Subcutaneous abdominal adipose tissue (tissue), 5 donors: ENCODE data around the gene LOXL3.
"Not testable (repeated sequence)": the region's sequence is repeated elsewhere in the genome, so short reads cannot be mapped to it uniquely, and the experiment has no call there.

Experiments used
- H3K27ac ChIP-seq: one replicate; pipeline ENCODE4 v1.7.0; 2013; ENCODE audit warnings: low read depth, mild to moderate bottlenecking, inconsistent platforms, low read length, moderate library complexity
- H3K27me3 ChIP-seq, 5 donors: one replicate each; pipeline ENCODE4 v1.7.0; 2013; ENCODE audit warnings: low read length in 5 of 5, inconsistent platforms in 1 of 5; ENCODE audit not compliant: control insufficient read depth in 5 of 5, insufficient read depth in 4 of 5
- H3K36me3 ChIP-seq, 5 donors: one replicate each; pipeline ENCODE4 v1.7.0; 2013; ENCODE audit warnings: low read length in 5 of 5; ENCODE audit not compliant: control insufficient read depth in 5 of 5, insufficient read depth in 5 of 5
- H3K4me1 ChIP-seq, 5 donors: one replicate each; pipeline ENCODE4 v1.7.0; 2013; ENCODE audit warnings: low read length in 5 of 5, mild to moderate bottlenecking in 3 of 5, moderate library complexity in 1 of 5; ENCODE audit not compliant: control insufficient read depth in 5 of 5, insufficient read depth in 5 of 5
- H3K4me3 ChIP-seq, 5 donors: one replicate each; pipeline ENCODE4 v1.7.0; 2013; ENCODE audit warnings: low read length in 5 of 5, low read depth in 1 of 5
- H3K9ac ChIP-seq, 5 donors: one replicate each; pipeline ENCODE4 v1.7.0; 2013; ENCODE audit warnings: low read length in 5 of 5, mild to moderate bottlenecking in 4 of 5, moderate library complexity in 3 of 5
- H3K9me3 ChIP-seq, 5 donors: one replicate each; pipeline ENCODE4 v1.7.0; 2013; ENCODE audit warnings: low read length in 5 of 5; ENCODE audit not compliant: control insufficient read depth in 5 of 5
- donor health status: healthy.
- donor health status: healthy.
- donor health status: healthy.
- donor health status: healthy.
- donor health status: healthy.

Gene LOXL3

GRCh38 chr2:74493546-74493945, 60.2 kb downstream of the LOXL3 start:
- H3K4me1 ChIP-seq, result peaks cover 0 to 14% (median 11%) of the 10 kb centered on the region in 5 donors
- no peak overlapping the region for H3K9ac ChIP-seq
- H3K36me3 ChIP-seq, result peaks cover 5 to 57% (median 46%) of the 10 kb centered on the region in 5 donors
- H3K4me3 ChIP-seq, result no peak overlapping the region
- H3K9me3 ChIP-seq, result no peaks in the 10 kb centered on the region
- H3K27ac ChIP-seq, result no peak overlapping the region
- peaks cover 13 to 17% (median 15%) of the 10 kb centered on the region in 5 donors for H3K27me3 ChIP-seq

DNA sequence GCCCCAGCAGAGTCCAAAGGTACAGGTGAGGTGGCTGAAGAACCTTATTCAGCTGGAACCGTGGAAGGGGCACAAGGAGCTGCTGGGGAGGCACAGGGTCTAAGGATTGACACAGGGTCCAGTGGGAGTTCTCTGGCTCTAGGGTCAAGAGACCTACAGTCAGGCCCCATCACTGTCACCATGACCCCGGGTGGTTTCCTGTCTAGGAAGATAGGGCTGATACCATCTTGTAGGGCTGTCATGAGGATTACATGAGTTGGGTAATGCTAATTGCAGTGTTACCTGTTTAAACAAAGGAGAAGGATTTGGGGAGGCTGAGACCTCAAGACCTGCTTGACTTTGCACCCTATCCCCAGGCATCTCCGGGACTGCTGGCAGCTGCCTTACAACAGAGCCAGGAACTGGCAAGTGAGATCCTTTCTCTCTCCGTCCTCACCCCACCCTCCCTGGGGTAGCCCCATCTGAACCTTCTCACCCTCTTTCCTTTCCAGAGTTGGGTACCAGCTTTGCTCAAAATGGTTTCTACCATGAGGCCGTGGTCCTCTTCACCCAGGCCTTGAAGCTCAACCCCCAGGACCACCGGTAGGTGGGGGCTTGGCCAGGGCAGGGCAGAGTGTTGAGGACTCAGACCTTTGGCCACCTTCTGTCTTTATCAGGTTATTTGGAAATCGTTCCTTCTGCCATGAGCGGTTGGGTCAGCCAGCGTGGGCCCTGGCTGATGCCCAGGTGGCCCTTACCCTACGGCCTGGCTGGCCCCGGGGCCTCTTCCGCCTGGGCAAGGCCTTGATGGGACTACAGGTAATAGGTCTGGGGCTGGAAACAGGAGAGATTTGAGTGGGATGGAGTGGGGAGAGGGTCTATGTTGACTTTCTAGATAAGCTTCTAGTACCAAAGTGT, 61.8 kb downstream of the LOXL3 start:
- Histone ChIP-seq H3K36me3 (peaks cover 5 to 68% (median 49%) of the 10 kb centered on the region in 5 donors), H3K27ac (no peak overlapping the region), H3K4me3 (no peak overlapping the region), H3K9me3 (no peaks in the 10 kb centered on the region), H3K27me3 (peaks cover 0 to 3% (median 0%) of the 10 kb centered on the region in 5 donors), H3K9ac (no peak overlapping the region), H3K4me1 (no peaks in the 10 kb centered on the region)

DNA sequence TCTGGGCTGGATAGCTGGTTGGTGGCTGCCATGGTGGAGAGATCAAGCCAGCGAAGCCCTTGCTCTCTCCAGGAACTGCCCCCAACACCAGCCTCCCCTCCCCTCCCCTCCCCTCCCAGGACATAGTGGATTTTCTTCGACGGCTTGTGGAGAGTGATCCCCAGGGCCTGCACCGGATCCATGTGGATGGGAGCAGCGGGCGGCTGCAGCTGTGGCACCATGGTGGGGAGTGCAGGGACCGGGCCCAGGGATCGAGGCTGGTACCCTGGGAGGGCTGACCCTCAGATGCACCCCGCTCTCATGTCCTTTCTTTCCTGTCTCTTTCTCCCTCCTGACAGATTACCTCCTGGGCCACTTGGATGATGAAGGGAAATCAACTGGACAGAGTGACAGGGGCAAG, 63.8 kb downstream of the LOXL3 start:
- no peak overlapping the region for H3K4me3 ChIP-seq
- H3K27ac ChIP-seq, result no peak overlapping the region
- H3K4me1 ChIP-seq, result no peaks in the 10 kb centered on the region
- no peaks in the 10 kb centered on the region for H3K9me3 ChIP-seq
- H3K9ac ChIP-seq, result no peak overlapping the region
- no peaks in the 10 kb centered on the region for H3K27me3 ChIP-seq
- peaks cover 8 to 81% (median 56%) of the 10 kb centered on the region in 5 donors for H3K36me3 ChIP-seq

DNA sequence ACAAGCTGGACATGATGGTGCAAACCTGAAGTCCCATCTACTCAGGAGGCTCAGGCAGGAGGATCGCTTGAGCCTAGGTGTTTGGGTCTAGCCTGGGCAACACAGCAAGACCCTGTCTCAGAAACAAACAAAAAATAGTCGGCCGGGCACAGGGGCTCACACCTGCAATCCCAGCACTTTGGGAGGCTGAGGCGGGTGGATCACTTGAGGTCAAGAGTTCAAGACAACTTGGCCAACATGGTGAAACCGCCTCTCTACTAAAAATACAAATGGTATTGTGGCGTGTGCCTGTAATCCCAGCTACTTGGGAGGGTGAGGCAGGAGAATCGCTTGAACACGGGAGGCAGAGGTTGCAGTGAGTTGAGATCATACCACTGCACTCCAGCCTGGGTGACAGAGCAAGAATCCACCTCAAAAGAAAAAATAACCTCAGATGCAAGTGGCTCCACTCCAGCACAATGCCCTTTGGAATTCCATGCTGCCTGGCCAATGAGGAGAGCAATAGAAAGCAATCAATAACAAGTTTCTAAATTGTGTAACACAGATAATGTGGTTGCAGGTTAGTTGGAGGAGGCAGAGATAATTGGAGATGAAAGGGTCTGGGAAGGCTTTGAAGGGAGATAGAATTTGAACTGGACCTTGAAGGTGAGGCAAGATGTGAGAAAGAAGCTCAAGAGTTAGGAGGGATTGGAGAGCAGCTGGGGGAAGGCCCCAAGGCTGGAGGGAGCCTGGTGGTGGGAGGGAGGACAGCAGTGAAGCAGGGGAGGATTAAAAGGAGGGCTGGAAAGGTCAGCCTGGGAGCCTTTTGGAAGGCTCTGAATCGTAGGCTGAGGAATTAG, 64.9 kb downstream of the LOXL3 start:
- peaks cover 0 to 4% (median under 1%) of the 10 kb centered on the region in 5 donors for H3K4me1 ChIP-seq
- H3K36me3 ChIP-seq, result peaks cover 3 to 74% (median 49%) of the 10 kb centered on the region in 5 donors
- no peaks in the 10 kb centered on the region for H3K27me3 ChIP-seq
- H3K9me3 ChIP-seq, result no peaks in the 10 kb centered on the region
- H3K27ac ChIP-seq, result no peak overlapping the region
- H3K9ac ChIP-seq, result no peak overlapping the region
- H3K4me3 ChIP-seq, result no peak overlapping the region

DNA sequence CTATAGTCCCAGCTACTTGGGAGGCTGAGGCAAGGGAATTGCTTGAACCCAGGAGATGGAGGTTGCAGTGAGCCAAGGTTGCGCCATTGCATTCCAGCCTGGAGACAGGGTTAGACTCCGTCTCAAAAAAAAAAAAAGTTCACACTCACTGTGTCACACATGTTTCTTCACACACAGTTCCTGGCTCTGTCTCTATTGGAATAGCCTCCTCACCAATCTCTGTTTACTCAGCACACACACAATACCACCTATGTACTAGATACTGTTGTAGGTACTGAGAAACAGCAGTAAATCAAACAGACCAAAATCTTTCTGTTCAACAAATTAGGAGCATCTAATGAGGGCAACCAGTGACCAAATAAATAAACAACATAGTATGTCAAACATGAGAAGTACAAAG, 67.6 kb downstream of the LOXL3 start:
- Histone ChIP-seq H3K4me3 (no peak overlapping the region), H3K27me3 (no peaks in the 10 kb centered on the region), H3K27ac (no peak overlapping the region), H3K4me1 (peaks cover 4 to 26% (median 23%) of the 10 kb centered on the region in 5 donors), H3K36me3 (peaks cover 3 to 47% (median 22%) of the 10 kb centered on the region in 5 donors), H3K9ac (no peak overlapping the region), H3K9me3 (no peaks in the 10 kb centered on the region)

GRCh38 chr2:74483675-74484164, 70.0 kb downstream of the LOXL3 start:
- Histone ChIP-seq H3K4me1 (peaks cover 6 to 32% (median 28%) of the 10 kb centered on the region in 5 donors), H3K9ac (peak overlapping the region; percentile 56 to 94 (median 87)), H3K36me3 (peaks cover 6 to 48% (median 19%) of the 10 kb centered on the region in 5 donors), H3K4me3 (peak overlapping the region; percentile 95 to 100 (median 98))
- not testable (repeated sequence) for H3K27ac ChIP-seq, H3K9me3 ChIP-seq, H3K27me3 ChIP-seq

- peak within 1 kb of the TSS; percentile 95 to 100 (median 98) for H3K4me3 ChIP-seq
- H3K36me3 ChIP-seq, result peaks cover 6 to 41% (median 19%) of the 10 kb centered on the region in 5 donors
- H3K27ac ChIP-seq, result peak within 1 kb of the TSS; percentile 84
- no peaks in the 10 kb centered on the region for H3K27me3 ChIP-seq
- H3K9ac ChIP-seq, result peak within 1 kb of the TSS; percentile 68 to 94 (median 87)
- H3K9me3 ChIP-seq, result no peaks in the 10 kb centered on the region
- H3K4me1 ChIP-seq, result peaks cover 6 to 32% (median 28%) of the 10 kb centered on the region in 5 donors
These were observed 70.7 kb downstream of the LOXL3 start, which contains the start of the genes CCDC142 and TTC31 for GRCh38 chr2:74482801-74483674. CCDC142 (minus strand) TSS chr2:74482998; CDS start chr2:74482837, 161 bp downstream. TTC31 (plus strand) TSS chr2:74483081; CDS start chr2:74483096, 15 bp downstream.
